Transverse colon (tissue), 4 donors: ENCODE measurements around the gene EHF. TPM values are rescaled to one million over a fixed set of nuclear protein-coding genes. Genes with fewer than 3 reads are reported as not detected.
"Not testable (repeated sequence)": the region's sequence is repeated elsewhere in the genome, so short reads cannot be mapped to it uniquely, and the experiment has no call there.

Experiments
- DNase-seq: peaks from one replicate; pipeline ENCODE4 v3.0.0-alpha.2; 2019
- H3K27ac ChIP-seq, 4 donors: fragments of 200-600 bp; sonication (generic); 2 replicates each; pipeline ENCODE4 v1.5.1; 2016 to 2018; ENCODE audit warnings: inconsistent platforms in 4 of 4
- H3K27me3 ChIP-seq: fragments of 200-600 bp; sonication (generic); 2 replicates; pipeline ENCODE4 v1.5.1; 2017; ENCODE audit warnings: inconsistent platforms
- H3K36me3 ChIP-seq, 4 donors: fragments of 200-600 bp; sonication (generic); 2 replicates each; pipeline ENCODE4 v1.5.1; 2017 to 2019; ENCODE audit warnings: inconsistent platforms in 4 of 4
- H3K4me1 ChIP-seq, 4 donors: fragments of 200-600 bp; sonication (generic); 2 replicates each; pipeline ENCODE4 v1.5.1; 2017 to 2020; ENCODE audit warnings: inconsistent platforms in 4 of 4
- H3K4me3 ChIP-seq, 4 donors: fragments of 200-600 bp; sonication (generic); 1 replicate in 1 of 4; 2 replicates in 3 of 4; pipeline versions ENCODE4 v1.5.1 to v1.6.1; 2017 to 2019; ENCODE audit warnings: inconsistent platforms in 4 of 4
- H3K9me3 ChIP-seq, 2 donors: fragments of 200-600 bp; sonication (generic); 2 replicates each; pipeline ENCODE4 v1.5.1; 2017 to 2019; ENCODE audit warnings: inconsistent platforms in 2 of 2
- EP300 ChIP-seq: sonication (generic); formaldehyde crosslinking; IDR thresholded peaks from one replicate; pipeline ENCODE4 v1.6.1; 2017; ENCODE audit warnings: antibody characterized with exemption, low read depth
- POLR2A ChIP-seq: fragments of 450-650 bp; IDR thresholded peaks from one replicate; pipeline ENCODE4 v1.6.1; 2016; ENCODE audit warnings: antibody characterized with exemption, mild to moderate bottlenecking, moderate library complexity
- POLR2AphosphoS5 ChIP-seq, 3 donors: sonication (generic); formaldehyde crosslinking; IDR thresholded peaks; one replicate each; pipeline ENCODE4 v1.6.1; 2016; ENCODE audit warnings: antibody characterized with exemption in 3 of 3
- WGBS, 2 donors: methylation state at CpG; one replicate each; pipeline ENCODE4 v1.1.5; 2018; ENCODE audit warnings: low coverage in 1 of 2; 5-methylcytosine and 5-hydroxymethylcytosine counted together
- in situ Hi-C, 4 donors: fragments of 200-750 bp; cut with MboI; loops; one replicate each; pipeline versions ENCODE4 v1.15.0 to v1.15.1; 2017; ENCODE audit warnings: low sequenced_read_pairs in 3 of 4, low pct_ligation_motif_present in 1 of 4, low pct_unique_long_range_greater_than_20kb in 1 of 4
- intact Hi-C: fragments of 100-400 bp; cut with DNase I; formaldehyde crosslinking; loops from one replicate; pipeline ENCODE4 v1.15.1; 2023; ENCODE audit warnings: low total_unique reads
- total RNA-seq, 4 donors: library from RNA; depleted of rRNA; stranded (reverse); fragments of >200 nt; gene quantifications; one replicate each; pipeline ENCODE4 v1.1.0, GENCODE V29; 2016
- TF ChIP-seq, protein P1 (sequence below), 5 experiments: fragments of 200-600 bp in 3 of 5; fragments of 450-650 bp in 2 of 5; sonication (generic) in 3 of 5; IDR thresholded peaks; 1 replicate in 2 of 5; 2 replicates in 3 of 5; pipeline ENCODE4 v1.5.1; 2016 to 2017; ENCODE audit warnings: antibody characterized with exemption in 5 of 5, inconsistent platforms in 3 of 5, mild to moderate bottlenecking in 2 of 5, moderate library complexity in 1 of 5

EHF gene
- total RNA-seq, 4 donors from 2014 or later: 206 to 406 (median 262) TPM

- Histone ChIP-seq H3K27ac (no peak overlapping the region), H3K4me3 (no peak overlapping the region), H3K9me3 (no peaks in the 10 kb centered on the region), H3K27me3 (no peaks in the 10 kb centered on the region), H3K4me1 (no peaks in the 10 kb centered on the region), H3K36me3 (no peaks in the 10 kb centered on the region)
- no peak for TF ChIP-seq EP300
- TF ChIP-seq, protein P1, sequence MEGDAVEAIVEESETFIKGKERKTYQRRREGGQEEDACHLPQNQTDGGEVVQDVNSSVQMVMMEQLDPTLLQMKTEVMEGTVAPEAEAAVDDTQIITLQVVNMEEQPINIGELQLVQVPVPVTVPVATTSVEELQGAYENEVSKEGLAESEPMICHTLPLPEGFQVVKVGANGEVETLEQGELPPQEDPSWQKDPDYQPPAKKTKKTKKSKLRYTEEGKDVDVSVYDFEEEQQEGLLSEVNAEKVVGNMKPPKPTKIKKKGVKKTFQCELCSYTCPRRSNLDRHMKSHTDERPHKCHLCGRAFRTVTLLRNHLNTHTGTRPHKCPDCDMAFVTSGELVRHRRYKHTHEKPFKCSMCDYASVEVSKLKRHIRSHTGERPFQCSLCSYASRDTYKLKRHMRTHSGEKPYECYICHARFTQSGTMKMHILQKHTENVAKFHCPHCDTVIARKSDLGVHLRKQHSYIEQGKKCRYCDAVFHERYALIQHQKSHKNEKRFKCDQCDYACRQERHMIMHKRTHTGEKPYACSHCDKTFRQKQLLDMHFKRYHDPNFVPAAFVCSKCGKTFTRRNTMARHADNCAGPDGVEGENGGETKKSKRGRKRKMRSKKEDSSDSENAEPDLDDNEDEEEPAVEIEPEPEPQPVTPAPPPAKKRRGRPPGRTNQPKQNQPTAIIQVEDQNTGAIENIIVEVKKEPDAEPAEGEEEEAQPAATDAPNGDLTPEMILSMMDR (IDR thresholded peaks at IDR 0.05): no peak
- TF ChIP-seq POLR2A: no peak
- WGBS, 2 donors: 83 to 92% methylated on average over 2 of the region's 2 CpGs
- no peak for DNase-seq
- intact Hi-C loops (no loop called here), in situ Hi-C loops (no loop called here)
These were observed 61.9 kb downstream of the EHF start for GRCh38 chr11:34682825-34683224.

- Histone ChIP-seq H3K4me3 (no peak overlapping the region), H3K9me3 (no peaks in the 10 kb centered on the region), H3K4me1 (no peaks in the 10 kb centered on the region), H3K36me3 (no peaks in the 10 kb centered on the region), H3K27ac (no peak overlapping the region), H3K27me3 (no peaks in the 10 kb centered on the region)
- TF ChIP-seq POLR2AphosphoS5 (IDR thresholded peaks at IDR 0.05): no peak
- TF ChIP-seq POLR2A: no peak
- no peak for TF ChIP-seq EP300
- TF ChIP-seq, protein P1 (IDR thresholded peaks at IDR 0.05): no peak
- intact Hi-C loops (no loop called here), in situ Hi-C loops (no loop called here)
- no peak for DNase-seq
- WGBS, 2 donors: 89 to 93% methylated on average over 1 of the region's 1 CpG
These were observed 62.5 kb downstream of the EHF start for GRCh38 chr11:34683396-34683795.

DNA sequence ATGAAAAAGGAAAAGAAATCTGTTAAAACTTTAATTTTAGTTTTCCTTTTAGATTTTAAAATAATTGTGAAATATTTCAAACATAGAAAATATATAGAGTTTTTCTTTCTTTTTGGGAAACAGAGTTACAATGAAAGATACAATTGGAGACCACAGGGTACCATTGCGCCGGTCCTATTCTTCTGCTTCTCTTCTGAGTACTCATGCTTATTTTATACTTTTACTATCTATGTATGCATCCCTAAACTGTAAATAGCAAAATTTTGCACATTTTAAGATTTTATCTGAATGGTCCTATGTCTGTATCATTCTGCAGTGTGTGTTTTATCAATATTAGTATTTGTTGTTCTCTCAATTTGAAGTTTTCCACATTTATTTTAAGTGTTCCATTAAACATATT is 65.0 kb downstream of the EHF start:
- no peaks in the 10 kb centered on the region for H3K4me1 ChIP-seq
- no peak overlapping the region for H3K27ac ChIP-seq
- H3K36me3 ChIP-seq: no peaks in the 10 kb centered on the region
- H3K9me3 ChIP-seq: no peaks in the 10 kb centered on the region
- in situ Hi-C loops: no loop called here
- 98 to 99% methylated on average over 2 of the region's 2 CpGs for WGBS, 2 donors
- DNase-seq: no peak
- H3K27me3 ChIP-seq: no peaks in the 10 kb centered on the region
- H3K4me3 ChIP-seq: no peak overlapping the region
- intact Hi-C loops: no loop called here
- TF ChIP-seq EP300: no peak
- no peak for TF ChIP-seq POLR2A
- TF ChIP-seq POLR2AphosphoS5 (IDR thresholded peaks at IDR 0.05): no peak
- TF ChIP-seq, protein P1 (IDR thresholded peaks at IDR 0.05): no peak

DNA sequence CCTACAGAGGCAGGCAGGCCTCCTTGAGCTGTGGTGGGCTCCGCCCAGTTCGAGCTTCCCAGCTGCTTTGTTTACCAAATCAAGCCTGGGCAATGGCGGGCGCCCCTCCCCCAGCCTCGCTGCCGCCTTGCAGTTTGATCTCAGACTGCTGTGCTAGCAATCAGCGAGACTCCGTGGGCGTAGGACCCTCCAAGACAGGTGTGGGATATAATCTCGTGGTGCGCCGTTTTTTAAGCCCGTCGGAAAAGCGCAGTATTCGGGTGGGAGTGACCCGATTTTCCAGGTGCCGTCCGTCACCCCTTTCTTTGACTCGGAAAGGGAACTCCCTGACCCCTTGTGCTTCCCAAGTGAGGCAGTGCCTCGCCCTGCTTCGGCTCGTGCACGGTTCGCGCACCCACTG is 71.4 kb downstream of the EHF start:
- intact Hi-C loops, DNase-seq, H3K9me3 ChIP-seq, H3K36me3 ChIP-seq, H3K27ac ChIP-seq, H3K27me3 ChIP-seq, H3K4me3 ChIP-seq, in situ Hi-C loops, H3K4me1 ChIP-seq: not testable (repeated sequence)
- 85% methylated on average over 24 of the region's 26 CpGs; no CpG with 5 or more reads in 1 of the 2 donors for WGBS, 2 donors

GRCh38 chr11:34696862-34697261 is 76.0 kb downstream of the EHF start:
- TF ChIP-seq EP300 (no peak), POLR2AphosphoS5 (IDR thresholded peaks at IDR 0.05) (no peak), POLR2A (no peak)
- TF ChIP-seq, protein P1 (IDR thresholded peaks at IDR 0.05): no peak
- Histone ChIP-seq H3K9me3 (no peaks in the 10 kb centered on the region), H3K36me3 (no peaks in the 10 kb centered on the region), H3K27me3 (no peaks in the 10 kb centered on the region), H3K4me3 (no peak overlapping the region), H3K4me1 (no peaks in the 10 kb centered on the region), H3K27ac (no peak overlapping the region)
- in situ Hi-C loops: no loop called here
- no peak for DNase-seq
- intact Hi-C loops: no loop called here
